ENCODE measurements around the gene ABCC11. TPM values are rescaled to one million over a fixed set of nuclear protein-coding genes. Genes with fewer than 3 reads are reported as not detected.

Gene ABCC11
- total RNA-seq, result under 1 TPM; 0.15 to 0.17 TPM

- CTCF ChIA-PET, result interaction anchor here (0.7 kb wide), 1 partner anchor 1561 kb away, joined by 3 read pairs; no protein-coding TSS in a partner anchor
Measured at GRCh38 chr16:48247311-48247710, at the start of gene ABCC11. TSS of gene ABCC11 (minus strand) at chr16:48247539. CDS start at chr16:48231921, 15,618 bp downstream.

GRCh38 chr16:48295488-48296281, 48.3 kb upstream of the ABCC11 start:
- CTCF ChIA-PET, result no interaction called here
- POLR2A ChIA-PET, result no interaction called here

More at GRCh38 chr16:48247311-48247710, at the start of gene ABCC11:
- POLR2A ChIA-PET, result no interaction called here

- ChIA-PET POLR2A (no interaction called here), CTCF (no interaction called here)
Measured at GRCh38 chr16:48294724-48295123, 47.4 kb upstream of the ABCC11 start.

GRCh38 chr16:48292452-48292851, 45.1 kb upstream of the ABCC11 start:
- ChIA-PET POLR2A (no interaction called here), CTCF (no interaction called here)

GRCh38 chr16:48291754-48292153, 44.4 kb upstream of the ABCC11 start:
- CTCF ChIA-PET, result interaction anchor here (1.4 kb wide), 1 partner anchor 20 kb away, joined by 3 read pairs; no protein-coding TSS in a partner anchor
- POLR2A ChIA-PET, result no interaction called here

- POLR2A ChIA-PET, result no interaction called here
- CTCF ChIA-PET, result interaction anchor here (1.4 kb wide), 1 partner anchor 19 kb away, joined by 3 read pairs; no protein-coding TSS in a partner anchor
Measured at GRCh38 chr16:48291303-48291702, 44.0 kb upstream of the ABCC11 start.

- POLR2A ChIA-PET, result no interaction called here
- CTCF ChIA-PET, result no interaction called here
Measured at GRCh38 chr16:48287239-48287638, 39.9 kb upstream of the ABCC11 start.

- CTCF ChIA-PET, result no interaction called here
- POLR2A ChIA-PET, result no interaction called here
Measured at GRCh38 chr16:48284772-48285409, 37.6 kb upstream of the ABCC11 start.

GRCh38 chr16:48282636-48283263, 35.4 kb upstream of the ABCC11 start:
- ChIA-PET CTCF (no interaction called here), POLR2A (no interaction called here)

GRCh38 chr16:48280546-48280945, 33.2 kb upstream of the ABCC11 start:
- ChIA-PET CTCF (no interaction called here), POLR2A (no interaction called here)

- CTCF ChIA-PET, result no interaction called here
- POLR2A ChIA-PET, result no interaction called here
Measured at GRCh38 chr16:48279199-48279598, 31.9 kb upstream of the ABCC11 start.

- POLR2A ChIA-PET, result no interaction called here
- CTCF ChIA-PET, result no interaction called here
Measured at GRCh38 chr16:48277158-48277557, 29.8 kb upstream of the ABCC11 start.

- ChIA-PET CTCF (no interaction called here), POLR2A (no interaction called here)
Measured at GRCh38 chr16:48276102-48276501, 28.8 kb upstream of the ABCC11 start.

- POLR2A ChIA-PET, result no interaction called here
Measured at GRCh38 chr16:48274476-48274875, 27.1 kb upstream of the ABCC11 start.

GRCh38 chr16:48272837-48273421, 25.6 kb upstream of the ABCC11 start:
- CTCF ChIA-PET, result no interaction called here
- POLR2A ChIA-PET, result no interaction called here

More at GRCh38 chr16:48274476-48274875, 27.1 kb upstream of the ABCC11 start:
- CTCF ChIA-PET, result no interaction called here

GRCh38 chr16:48271728-48272127, 24.4 kb upstream of the ABCC11 start:
- ChIA-PET POLR2A (no interaction called here), CTCF (interaction anchor here (0.7 kb wide), 1 partner anchor 19 kb away, joined by 3 read pairs; no protein-coding TSS in a partner anchor)

GRCh38 chr16:48269011-48269410, 21.7 kb upstream of the ABCC11 start:
- CTCF ChIA-PET, result no interaction called here
- POLR2A ChIA-PET, result no interaction called here

- CTCF ChIA-PET, result no interaction called here
- POLR2A ChIA-PET, result no interaction called here
Measured at GRCh38 chr16:48262631-48263030, 15.3 kb upstream of the ABCC11 start.

GRCh38 chr16:48261569-48261968, 14.2 kb upstream of the ABCC11 start:
- ChIA-PET POLR2A (no interaction called here), CTCF (no interaction called here)

GRCh38 chr16:48256579-48257177, 9.3 kb upstream of the ABCC11 start:
- ChIA-PET CTCF (no interaction called here), POLR2A (no interaction called here)
